Stimulated activated naive CD8-positive, alpha-beta T cell treated with anti-CD3 and anti-CD28 coated beads, Interleukin-15, Interleukin-2, amounts not matched to agents 100 ng/mL and 50 ng/mL, for 24 hours (primary cell): ENCODE measurements around the gene TBX1.
"Not testable (repeated sequence)": the region's sequence is repeated elsewhere in the genome, so short reads cannot be mapped to it uniquely, and the experiment has no call there.

Source experiments
- H3K27ac Mint-ChIP-seq: one replicate; pipeline ENCODE4 v1.8.0; 2021; ENCODE audit warnings: mild to moderate bottlenecking, mixed read lengths
- H3K27me3 Mint-ChIP-seq: one replicate; pipeline ENCODE4 v1.8.0; 2021; ENCODE audit warnings: mixed read lengths
- H3K36me3 Mint-ChIP-seq: one replicate; pipeline ENCODE4 v1.8.0; 2021; ENCODE audit warnings: low read depth, mixed read lengths
- H3K4me1 Mint-ChIP-seq: one replicate; pipeline ENCODE4 v1.8.0; 2021; ENCODE audit warnings: low read depth, mixed read lengths
- H3K4me3 Mint-ChIP-seq: one replicate; pipeline ENCODE4 v1.8.0; 2021; ENCODE audit warnings: mild to moderate bottlenecking, mixed read lengths
- H3K9me3 Mint-ChIP-seq: one replicate; pipeline ENCODE4 v1.8.0; 2021; ENCODE audit warnings: mixed read lengths

The TBX1 gene

DNA sequence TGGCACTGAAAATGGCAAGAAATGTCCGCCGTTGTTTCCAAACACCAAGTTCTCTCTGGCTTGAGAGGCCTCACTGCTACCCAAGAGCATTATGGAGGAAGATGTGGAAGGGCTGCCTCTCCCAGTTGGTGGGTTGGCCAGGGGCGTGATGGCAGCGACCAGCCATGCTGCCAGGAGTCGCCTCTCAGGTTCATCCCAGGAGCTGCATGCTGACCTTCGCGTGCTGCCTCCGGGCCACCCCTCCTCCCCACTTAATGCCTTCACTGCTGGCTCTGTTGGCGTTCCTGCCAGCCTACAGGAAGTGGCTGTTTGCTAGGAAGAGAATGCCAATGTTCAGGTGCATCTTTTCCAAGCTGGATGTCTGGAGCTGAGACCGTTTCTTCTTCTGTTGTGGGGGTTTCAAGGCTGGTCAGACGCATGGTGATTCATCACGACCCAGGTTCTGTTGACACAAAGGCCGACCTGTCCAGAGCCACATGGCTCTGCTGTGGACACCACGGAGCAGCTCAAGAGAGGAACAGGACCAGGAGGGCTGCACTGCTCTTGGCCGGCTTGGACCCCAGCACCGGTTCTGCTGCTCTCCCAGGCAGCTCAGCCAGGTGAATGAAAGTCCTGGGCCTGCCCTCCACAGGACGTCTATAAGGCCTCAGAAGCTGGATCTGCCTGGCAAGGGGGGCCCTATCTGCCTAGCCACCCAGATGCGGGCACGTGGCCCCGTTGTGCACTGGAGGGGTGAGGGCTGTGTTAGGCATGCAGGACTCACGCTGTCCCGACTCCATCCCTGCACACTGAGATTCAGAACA is 25.1 kb downstream of the TBX1 start:
- Mint-ChIP-seq H3K9me3 (no peaks in the 10 kb centered on the region), H3K36me3 (peaks cover 11% of the 10 kb centered on the region), H3K27me3 (no peaks in the 10 kb centered on the region), H3K27ac (no peak overlapping the region), H3K4me3 (no peak overlapping the region), H3K4me1 (no peaks in the 10 kb centered on the region)

DNA sequence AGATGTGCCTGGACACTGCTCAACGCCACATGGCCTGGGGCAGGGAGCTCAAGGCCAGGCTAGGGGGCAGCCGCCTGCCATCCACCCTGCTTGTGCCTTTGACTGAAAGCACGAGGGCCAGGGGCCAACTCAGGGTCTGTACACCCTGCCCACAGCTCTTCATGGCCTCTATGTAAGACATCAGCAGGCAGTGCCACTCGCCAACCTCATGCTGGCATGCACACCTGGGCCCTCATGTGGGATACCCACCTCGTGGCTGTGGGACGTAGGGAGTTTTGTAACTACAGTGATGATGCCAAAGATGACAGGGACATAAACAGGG is 25.6 kb downstream of the TBX1 start:
- Mint-ChIP-seq H3K27me3 (no peaks in the 10 kb centered on the region), H3K4me1 (no peaks in the 10 kb centered on the region), H3K9me3 (no peaks in the 10 kb centered on the region), H3K27ac (no peak overlapping the region), H3K4me3 (no peak overlapping the region), H3K36me3 (peaks cover 12% of the 10 kb centered on the region)

DNA sequence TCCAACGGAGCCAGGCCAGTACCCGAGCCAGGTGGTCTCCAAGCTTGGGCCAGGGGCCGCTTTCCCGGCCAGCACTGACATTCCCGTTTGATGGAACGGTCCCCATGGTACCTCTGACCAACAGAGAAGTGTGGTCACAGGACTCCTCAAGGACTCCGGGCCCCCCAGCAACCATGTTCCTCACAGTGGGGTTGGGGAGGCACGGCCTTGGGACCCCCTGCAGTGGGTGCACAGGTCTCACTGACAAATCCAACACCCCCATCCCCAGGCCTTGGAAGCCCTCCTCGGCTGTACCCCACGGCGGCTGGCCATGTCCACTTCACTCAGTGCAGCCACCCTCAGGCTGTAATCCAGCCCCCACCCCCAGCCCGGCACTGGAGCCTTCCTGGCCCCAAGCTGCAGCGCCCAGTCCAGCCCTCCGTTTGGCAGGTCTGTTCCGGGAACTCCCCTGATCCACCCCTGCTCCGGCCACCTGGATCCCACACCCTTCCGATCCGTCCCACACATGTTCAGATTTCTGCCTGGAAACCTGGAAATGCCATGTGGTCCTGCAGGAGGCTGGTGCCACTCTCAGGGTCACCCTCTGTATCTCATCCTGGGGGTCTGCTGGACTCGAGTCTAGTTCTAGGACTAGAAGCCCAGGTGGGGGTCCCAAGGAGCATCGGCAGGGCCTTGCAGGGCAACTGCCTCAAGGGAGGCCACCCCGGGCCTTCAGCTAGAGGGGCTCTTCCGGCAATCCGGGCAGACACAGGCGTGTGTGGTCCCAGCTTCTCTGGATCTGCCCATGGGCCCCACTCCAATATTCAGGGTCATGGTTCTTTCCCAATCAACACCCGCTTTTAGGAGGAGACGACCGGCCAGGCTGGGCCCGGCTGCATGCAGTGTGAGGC is 26.6 kb downstream of the TBX1 start:
- Mint-ChIP-seq H3K4me3 (no peak overlapping the region), H3K36me3 (peaks cover 20% of the 10 kb centered on the region), H3K27me3 (no peaks in the 10 kb centered on the region), H3K4me1 (no peaks in the 10 kb centered on the region), H3K27ac (no peak overlapping the region), H3K9me3 (no peaks in the 10 kb centered on the region)

DNA sequence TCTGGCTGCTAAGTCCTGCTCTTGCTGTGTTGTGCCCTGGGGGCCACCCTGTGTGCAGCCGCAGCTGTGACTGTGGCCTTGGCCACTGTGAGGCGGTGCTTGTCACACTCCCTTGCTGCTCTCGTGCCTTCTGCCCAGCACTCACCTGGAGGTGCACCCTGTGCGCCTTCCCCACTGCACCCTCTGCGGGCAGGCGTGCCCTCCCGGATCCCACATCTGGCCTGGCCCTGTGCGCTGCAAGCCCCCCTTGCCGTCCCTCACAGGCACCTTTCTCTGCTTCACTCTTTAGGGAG is 27.2 kb downstream of the TBX1 start:
- Mint-ChIP-seq H3K36me3 (peaks cover 26% of the 10 kb centered on the region), H3K27me3 (no peaks in the 10 kb centered on the region), H3K27ac (no peak overlapping the region), H3K9me3 (no peaks in the 10 kb centered on the region), H3K4me1 (no peaks in the 10 kb centered on the region), H3K4me3 (no peak overlapping the region)

DNA sequence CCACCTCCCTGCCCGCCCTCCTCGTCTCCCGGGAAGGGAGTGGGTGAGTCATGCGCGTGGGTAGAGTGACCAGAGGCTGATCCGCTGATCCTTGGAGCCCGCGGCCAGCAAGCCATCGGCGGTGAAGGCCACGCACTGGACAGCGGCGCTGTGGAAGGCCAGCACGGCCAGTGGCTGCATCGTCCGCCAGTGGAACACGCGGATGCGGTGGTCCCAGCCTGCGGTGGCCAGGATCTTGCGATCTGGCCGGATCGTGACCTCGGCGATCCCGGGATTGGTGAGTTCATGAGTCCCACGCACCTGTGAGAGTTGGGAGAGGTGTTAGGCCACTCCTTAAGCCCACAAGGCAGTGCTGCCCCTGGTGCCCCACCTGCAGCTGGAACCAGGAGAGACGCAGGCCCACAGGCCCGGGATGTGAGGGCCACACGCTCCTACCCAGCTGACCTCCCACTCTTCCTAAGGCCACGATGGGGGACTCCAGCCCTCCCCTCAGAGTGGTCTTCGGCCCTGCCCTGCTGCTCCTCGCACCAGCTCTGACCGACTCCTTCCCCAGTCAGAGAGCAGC is 28.2 kb downstream of the TBX1 start:
- Mint-ChIP-seq H3K27ac (no peak overlapping the region), H3K9me3 (peaks cover 5% of the 10 kb centered on the region), H3K4me1 (no peaks in the 10 kb centered on the region), H3K27me3 (no peaks in the 10 kb centered on the region), H3K4me3 (no peak overlapping the region), H3K36me3 (peaks cover 33% of the 10 kb centered on the region)

DNA sequence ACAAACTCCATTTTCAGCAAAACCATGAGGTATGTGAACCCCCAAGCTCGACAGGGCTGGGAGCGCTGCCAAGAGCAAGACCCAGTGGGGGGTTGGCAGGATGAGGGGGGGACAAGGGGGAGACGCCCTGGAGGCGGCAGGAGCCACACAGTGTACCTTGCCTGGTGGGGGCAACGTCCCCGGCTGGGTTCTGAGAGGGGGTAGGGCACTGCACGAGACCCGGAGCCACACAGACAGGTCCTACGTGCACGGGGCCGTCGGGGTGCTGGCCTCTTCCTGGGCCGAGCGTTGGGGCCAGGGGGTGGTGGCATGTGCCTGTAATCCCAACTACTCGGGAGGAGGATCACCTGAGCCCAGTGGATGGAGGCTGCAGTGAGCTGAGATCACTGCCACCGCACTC is 28.8 kb downstream of the TBX1 start:
- Mint-ChIP-seq H3K9me3 (peaks cover 5% of the 10 kb centered on the region), H3K4me3 (no peak overlapping the region), H3K36me3 (peaks cover 40% of the 10 kb centered on the region), H3K4me1 (no peaks in the 10 kb centered on the region), H3K27ac (no peak overlapping the region), H3K27me3 (no peaks in the 10 kb centered on the region)

DNA sequence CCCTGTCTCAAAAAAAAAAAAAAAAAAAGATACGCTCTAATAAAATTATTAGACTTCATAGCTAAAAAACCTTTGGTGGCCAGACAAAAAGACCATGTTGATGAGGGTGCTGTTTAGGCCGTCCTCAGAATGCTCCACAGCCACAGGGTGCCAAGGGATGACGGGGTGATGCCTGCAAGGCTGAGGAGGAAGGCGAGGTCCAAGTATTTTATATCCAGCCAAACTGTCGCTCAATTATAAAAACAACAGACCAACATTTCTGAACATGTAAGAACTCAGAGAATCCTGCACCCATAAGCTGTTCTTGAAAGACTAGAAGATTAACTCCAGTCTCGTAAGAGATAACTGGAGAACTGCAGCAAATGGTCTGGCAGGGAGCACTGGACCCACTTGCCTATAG is 29.2 kb downstream of the TBX1 start:
- Mint-ChIP-seq H3K4me1 (no peaks in the 10 kb centered on the region), H3K36me3 (peaks cover 42% of the 10 kb centered on the region), H3K27me3 (no peaks in the 10 kb centered on the region), H3K4me3 (no peak overlapping the region), H3K27ac (no peak overlapping the region), H3K9me3 (peaks cover 5% of the 10 kb centered on the region)

DNA sequence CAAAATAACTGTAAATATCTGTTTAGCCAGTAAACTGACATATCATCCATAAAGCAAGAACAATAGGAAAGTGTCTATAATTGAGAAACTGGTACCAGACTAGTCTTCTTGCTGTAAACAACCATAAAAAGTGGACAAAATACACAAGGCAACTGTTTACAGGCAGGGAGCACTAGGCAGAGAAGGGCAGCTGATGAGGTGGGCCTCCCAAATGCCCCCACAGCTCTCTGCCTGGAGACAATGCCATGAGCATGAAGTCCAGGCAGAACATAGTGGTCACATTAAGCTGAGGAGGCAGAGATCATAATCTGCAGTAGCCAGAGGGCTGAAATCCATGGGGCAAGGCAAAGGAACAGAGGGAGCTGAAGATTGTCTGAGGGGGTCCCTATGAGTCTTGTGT is 30.7 kb downstream of the TBX1 start:
- H3K27me3 Mint-ChIP-seq, result no peaks in the 10 kb centered on the region
- H3K9me3 Mint-ChIP-seq, result peaks cover 5% of the 10 kb centered on the region
- peaks cover 51% of the 10 kb centered on the region for H3K36me3 Mint-ChIP-seq
- no peak overlapping the region for H3K27ac Mint-ChIP-seq
- H3K4me3 Mint-ChIP-seq, result no peak overlapping the region
- no peaks in the 10 kb centered on the region for H3K4me1 Mint-ChIP-seq

DNA sequence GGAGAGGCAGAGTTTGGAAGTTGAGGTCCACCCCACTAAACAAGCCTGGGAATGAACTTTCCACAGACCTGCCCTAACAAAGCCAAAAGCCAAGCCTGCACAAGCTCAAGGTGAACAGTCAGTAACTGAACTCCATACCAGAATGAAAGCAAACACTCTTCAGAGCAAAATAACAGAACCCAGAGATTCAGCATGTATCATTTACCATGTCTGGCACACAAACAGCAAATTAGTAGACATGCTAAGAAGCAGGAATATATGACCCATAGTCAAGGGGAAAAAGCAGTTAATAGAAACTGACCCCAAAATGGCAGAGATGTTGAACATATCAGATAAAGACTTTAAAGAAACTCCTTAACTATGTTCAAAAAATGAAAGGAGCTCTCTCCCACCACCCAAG is 31.3 kb downstream of the TBX1 start:
- Mint-ChIP-seq H3K9me3 (peaks cover 5% of the 10 kb centered on the region), H3K27me3 (no peaks in the 10 kb centered on the region), H3K27ac (no peak overlapping the region), H3K4me1 (no peaks in the 10 kb centered on the region), H3K36me3 (peaks cover 51% of the 10 kb centered on the region), H3K4me3 (no peak overlapping the region)

DNA sequence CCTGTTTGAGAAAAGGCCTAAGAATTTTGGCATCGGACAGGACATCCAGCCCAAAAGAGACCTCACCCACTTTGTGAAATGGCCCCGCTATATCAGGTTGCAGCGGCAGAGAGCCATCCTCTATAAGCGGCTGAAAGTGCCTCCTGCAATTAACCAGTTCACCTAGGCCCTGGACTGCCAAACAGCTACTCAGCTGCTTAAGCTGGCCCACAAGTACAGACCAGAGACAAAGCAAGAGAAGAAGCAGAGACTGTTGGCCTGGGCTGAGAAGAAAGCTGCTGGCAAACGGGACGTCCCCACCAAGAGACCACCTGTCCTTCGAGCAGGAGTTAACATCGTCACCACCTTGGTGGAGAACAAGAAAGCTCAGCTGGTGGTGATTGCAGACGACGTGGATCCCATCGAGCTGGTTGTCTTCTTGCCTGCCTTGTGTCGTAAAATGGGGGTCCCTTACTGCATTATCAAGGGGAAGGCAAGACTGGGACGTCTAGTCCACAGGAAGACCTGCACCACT is 31.9 kb downstream of the TBX1 start:
- not testable (repeated sequence) for H3K4me3 Mint-ChIP-seq, H3K9me3 Mint-ChIP-seq, H3K27me3 Mint-ChIP-seq

DNA sequence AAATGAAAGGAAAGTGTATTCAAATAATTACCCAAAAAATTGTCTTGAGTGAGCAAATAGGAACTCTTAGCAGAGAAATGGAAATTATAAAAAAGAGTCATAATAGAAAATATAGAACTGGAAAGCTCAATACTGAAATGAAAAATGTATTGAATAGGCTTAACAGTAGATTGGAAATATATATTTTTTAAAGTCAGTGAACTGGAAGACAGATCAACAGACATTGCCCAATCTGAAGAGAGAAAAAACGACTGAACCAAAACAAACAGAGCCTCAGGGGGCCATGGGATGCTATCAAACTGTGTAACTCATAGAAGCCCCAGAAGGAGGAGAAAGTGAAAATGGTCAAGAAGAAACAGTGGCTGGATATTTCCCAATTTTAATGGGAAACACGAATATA is 32.6 kb downstream of the TBX1 start:
- Mint-ChIP-seq H3K27me3 (no peaks in the 10 kb centered on the region), H3K36me3 (peaks cover 51% of the 10 kb centered on the region), H3K4me3 (no peak overlapping the region), H3K4me1 (no peaks in the 10 kb centered on the region), H3K27ac (no peak overlapping the region), H3K9me3 (peaks cover 5% of the 10 kb centered on the region)

More for the DNA sequence above, 31.9 kb downstream of the TBX1 start:
- H3K27ac Mint-ChIP-seq, H3K4me1 Mint-ChIP-seq: not testable (repeated sequence)
- peaks cover 51% of the 10 kb centered on the region for H3K36me3 Mint-ChIP-seq

DNA sequence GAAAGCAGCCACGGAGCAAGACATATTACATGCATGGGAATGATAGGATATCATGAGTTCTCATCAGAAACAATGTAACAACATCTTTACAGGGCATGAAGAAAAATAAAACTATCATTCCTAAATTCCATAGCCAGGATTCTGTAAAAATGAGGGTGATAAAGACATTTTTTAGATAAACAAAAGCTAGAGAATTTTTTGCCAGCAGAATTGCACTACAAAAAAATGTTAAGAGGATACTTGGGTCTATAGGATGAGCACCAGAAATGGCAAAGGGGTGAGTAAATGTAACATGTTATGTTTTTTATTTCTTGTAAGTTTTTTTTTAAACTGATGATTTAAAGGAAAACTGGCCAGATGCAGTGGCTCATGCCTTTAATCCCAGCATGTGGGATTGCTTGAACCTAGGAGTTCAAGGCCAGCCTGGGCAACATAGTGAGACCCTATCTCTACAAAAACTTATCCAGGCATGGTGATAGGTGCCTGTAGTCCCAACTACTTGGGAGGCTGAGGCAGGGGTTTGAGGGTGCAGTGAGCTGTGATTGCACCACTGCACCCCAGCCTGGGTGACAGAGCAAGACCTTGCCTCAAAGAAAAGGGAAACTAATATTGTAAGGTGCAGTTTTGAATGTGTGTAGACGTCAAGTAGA is 33.2 kb downstream of the TBX1 start:
- Mint-ChIP-seq H3K4me3 (no peak overlapping the region), H3K27ac (no peak overlapping the region), H3K4me1 (no peaks in the 10 kb centered on the region), H3K27me3 (no peaks in the 10 kb centered on the region), H3K9me3 (peaks cover 5% of the 10 kb centered on the region), H3K36me3 (peaks cover 51% of the 10 kb centered on the region)

DNA sequence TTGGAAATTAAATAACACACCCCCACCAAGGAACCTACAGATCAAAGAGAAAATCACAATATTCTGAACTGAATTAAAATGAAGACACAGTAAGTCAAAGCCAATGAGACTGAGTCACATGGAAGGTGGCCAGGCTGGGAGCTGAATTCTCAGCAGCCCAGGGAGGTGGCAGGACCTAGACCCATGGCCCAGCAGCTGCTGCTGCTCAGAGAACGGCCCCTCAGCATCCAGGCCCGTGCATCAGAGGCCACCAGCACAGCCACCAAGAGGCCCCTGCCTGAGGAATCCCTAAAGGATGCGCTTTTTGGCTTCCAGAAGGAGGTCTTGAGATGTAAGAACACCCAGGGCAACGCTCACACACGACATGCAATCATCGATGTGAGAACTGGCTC is 35.0 kb downstream of the TBX1 start:
- no peak overlapping the region for H3K4me3 Mint-ChIP-seq
- H3K27ac Mint-ChIP-seq, result no peak overlapping the region

DNA sequence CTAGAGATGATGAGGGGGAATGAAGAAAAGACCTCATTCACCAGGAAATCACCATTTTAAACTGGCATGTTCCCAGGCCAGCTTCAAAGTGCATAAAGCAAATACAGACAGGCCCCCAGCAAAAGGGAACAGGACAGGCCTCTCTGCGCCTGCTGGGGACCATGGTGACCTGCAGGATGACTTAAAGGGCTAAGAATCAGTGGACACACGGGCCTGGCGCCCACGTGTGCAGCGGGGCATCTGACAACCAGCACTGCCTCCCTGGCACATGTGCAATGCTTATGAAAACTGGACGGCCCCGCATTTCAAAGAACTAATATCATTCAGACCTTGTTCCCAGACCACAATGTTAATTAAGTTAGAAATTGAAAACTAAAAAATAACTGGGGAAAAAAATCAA is 35.6 kb downstream of the TBX1 start:
- H3K27me3 Mint-ChIP-seq, result no peaks in the 10 kb centered on the region
- H3K36me3 Mint-ChIP-seq, result peaks cover 43% of the 10 kb centered on the region
- H3K4me3 Mint-ChIP-seq, result no peak overlapping the region
- no peak overlapping the region for H3K27ac Mint-ChIP-seq
- peaks cover 5% of the 10 kb centered on the region for H3K9me3 Mint-ChIP-seq
- H3K4me1 Mint-ChIP-seq, result no peaks in the 10 kb centered on the region

More for the DNA sequence above, 35.0 kb downstream of the TBX1 start:
- H3K36me3 Mint-ChIP-seq, result peaks cover 45% of the 10 kb centered on the region
- H3K27me3 Mint-ChIP-seq, result no peaks in the 10 kb centered on the region
- peaks cover 5% of the 10 kb centered on the region for H3K9me3 Mint-ChIP-seq
- no peaks in the 10 kb centered on the region for H3K4me1 Mint-ChIP-seq
